Measurements from ENCODE around the gene PTGR2.

Gene PTGR2

GRCh38 chr14:73820631-73821030 is 31.0 kb upstream of the PTGR2 start:
- Histone ChIP-seq H3K4me2 (ENCODE audit: insufficient read depth, low read length, poor library complexity, severe bottlenecking) (no peak overlapping the region), H3K4ac (ENCODE audit: low read length) (no peak overlapping the region), H4K8ac (ENCODE audit: low read depth, low read length) (no peak overlapping the region), H2BK12ac (ENCODE audit: low read length) (no peak overlapping the region), H3K23ac (ENCODE audit: low read depth, low read length, poor library complexity) (no peak overlapping the region), H3K18ac (ENCODE audit: low read length) (no peak overlapping the region), H3K27ac (replicated peaks; ENCODE audit: low read length) (no peak overlapping the region), H3K4me3 (ENCODE audit: low read length in 2 of 2) (no peak overlapping the region), H3K27me3 (ENCODE audit: control insufficient read depth in 3 of 3, insufficient read depth in 3 of 3, low read depth in 1 of 3, low read length in 3 of 3) (no peaks in the 10 kb centered on the region), H2BK120ac (ENCODE audit: low read depth, low read length) (no peak overlapping the region), H3K79me1 (ENCODE audit: low read depth, low read length) (no peaks in the 10 kb centered on the region), H2AK5ac (ENCODE audit: low read depth, low read length) (no peak overlapping the region), H3K9ac (ENCODE audit: low read depth, low read length, poor library complexity) (no peak overlapping the region), H2BK5ac (ENCODE audit: low read length) (no peak overlapping the region), H3K36me3 (replicated peaks in 1 of 2; ENCODE audit: control insufficient read depth in 2 of 2, insufficient read depth in 2 of 2, low read length in 2 of 2) (no peaks in the 10 kb centered on the region), H2BK15ac (ENCODE audit: low read length) (no peak overlapping the region), H3K4me1 (ENCODE audit: control insufficient read depth in 2 of 2, insufficient read depth in 1 of 2, low read depth in 1 of 2, low read length in 2 of 2) (peaks cover 2 to 8% of the 10 kb centered on the region in 2 donors), H4K91ac (ENCODE audit: low read depth, low read length, poor library complexity) (no peak overlapping the region), H2AFZ (ENCODE audit: low read length) (no peak overlapping the region), H3K14ac (ENCODE audit: low read length) (no peak overlapping the region), H3K9me3 (replicated peaks in 1 of 2; ENCODE audit: control insufficient read depth in 2 of 2, insufficient read depth in 1 of 2, low read depth in 1 of 2, low read length in 2 of 2) (no peaks in the 10 kb centered on the region)
- DNase-seq (ENCODE audit: low spot score), result no peak
- no CpG with 5 or more reads among the region's 3 CpGs for WGBS, 2 donors (ENCODE audit: extremely low coverage in 2 of 2, insufficient read length in 2 of 2, insufficient replicate concordance in 1 of 2)

- Histone ChIP-seq H3K23ac (ENCODE audit: low read depth, low read length, poor library complexity) (no peak overlapping the region), H3K4ac (ENCODE audit: low read length) (no peak overlapping the region), H3K9ac (ENCODE audit: low read depth, low read length, poor library complexity) (no peak overlapping the region), H3K27ac (replicated peaks; ENCODE audit: low read length) (no peak overlapping the region), H4K8ac (ENCODE audit: low read depth, low read length) (no peak overlapping the region), H3K79me1 (ENCODE audit: low read depth, low read length) (no peaks in the 10 kb centered on the region), H3K4me1 (ENCODE audit: control insufficient read depth in 2 of 2, insufficient read depth in 1 of 2, low read depth in 1 of 2, low read length in 2 of 2) (peaks cover 2 to 6% of the 10 kb centered on the region in 2 donors), H3K4me3 (ENCODE audit: low read length in 2 of 2) (no peak overlapping the region), H4K91ac (ENCODE audit: low read depth, low read length, poor library complexity) (no peak overlapping the region), H2BK120ac (ENCODE audit: low read depth, low read length) (no peak overlapping the region), H3K9me3 (replicated peaks in 1 of 2; ENCODE audit: control insufficient read depth in 2 of 2, insufficient read depth in 1 of 2, low read depth in 1 of 2, low read length in 2 of 2) (no peaks in the 10 kb centered on the region), H3K4me2 (ENCODE audit: insufficient read depth, low read length, poor library complexity, severe bottlenecking) (no peak overlapping the region), H3K27me3 (ENCODE audit: control insufficient read depth in 3 of 3, insufficient read depth in 3 of 3, low read depth in 1 of 3, low read length in 3 of 3) (no peaks in the 10 kb centered on the region), H3K14ac (ENCODE audit: low read length) (no peak overlapping the region), H2AK5ac (ENCODE audit: low read depth, low read length) (no peak overlapping the region), H3K36me3 (replicated peaks in 1 of 2; ENCODE audit: control insufficient read depth in 2 of 2, insufficient read depth in 2 of 2, low read length in 2 of 2) (no peaks in the 10 kb centered on the region), H2AFZ (ENCODE audit: low read length) (no peak overlapping the region), H2BK15ac (ENCODE audit: low read length) (no peak overlapping the region), H2BK12ac (ENCODE audit: low read length) (no peak overlapping the region), H3K18ac (ENCODE audit: low read length) (no peak overlapping the region), H2BK5ac (ENCODE audit: low read length) (no peak overlapping the region)
- no peak for DNase-seq (ENCODE audit: low spot score)
These were observed 28.2 kb upstream of the PTGR2 start for GRCh38 chr14:73823339-73823885.

GRCh38 chr14:73824127-73824526 is 27.5 kb upstream of the PTGR2 start:
- H3K23ac ChIP-seq (ENCODE audit: low read depth, low read length, poor library complexity), result no peak overlapping the region
- no peak overlapping the region for H4K8ac ChIP-seq (ENCODE audit: low read depth, low read length)
- no peak overlapping the region for H3K27ac ChIP-seq (replicated peaks; ENCODE audit: low read length)
- WGBS, 2 donors (ENCODE audit: extremely low coverage in 2 of 2, insufficient read length in 2 of 2, insufficient replicate concordance in 1 of 2), result no CpG with 5 or more reads among the region's 4 CpGs
- H3K9me3 ChIP-seq (replicated peaks in 1 of 2; ENCODE audit: control insufficient read depth in 2 of 2, insufficient read depth in 1 of 2, low read depth in 1 of 2, low read length in 2 of 2), result no peaks in the 10 kb centered on the region
- no peak overlapping the region for H2BK12ac ChIP-seq (ENCODE audit: low read length)
- H2AFZ ChIP-seq (ENCODE audit: low read length), result no peak overlapping the region
- no peaks in the 10 kb centered on the region for H3K27me3 ChIP-seq (ENCODE audit: control insufficient read depth in 3 of 3, insufficient read depth in 3 of 3, low read depth in 1 of 3, low read length in 3 of 3)
- no peaks in the 10 kb centered on the region for H3K79me1 ChIP-seq (ENCODE audit: low read depth, low read length)
- H3K18ac ChIP-seq (ENCODE audit: low read length), result no peak overlapping the region
- H2BK120ac ChIP-seq (ENCODE audit: low read depth, low read length), result no peak overlapping the region
- H3K36me3 ChIP-seq (replicated peaks in 1 of 2; ENCODE audit: control insufficient read depth in 2 of 2, insufficient read depth in 2 of 2, low read length in 2 of 2), result no peaks in the 10 kb centered on the region
- no peak overlapping the region for H3K14ac ChIP-seq (ENCODE audit: low read length)
- H2AK5ac ChIP-seq (ENCODE audit: low read depth, low read length), result no peak overlapping the region
- no peak overlapping the region for H3K4ac ChIP-seq (ENCODE audit: low read length)
- H4K91ac ChIP-seq (ENCODE audit: low read depth, low read length, poor library complexity), result no peak overlapping the region
- no peak overlapping the region for H2BK15ac ChIP-seq (ENCODE audit: low read length)
- H3K4me2 ChIP-seq (ENCODE audit: insufficient read depth, low read length, poor library complexity, severe bottlenecking), result no peak overlapping the region
- DNase-seq (ENCODE audit: low spot score), result no peak
- H3K4me1 ChIP-seq (ENCODE audit: control insufficient read depth in 2 of 2, insufficient read depth in 1 of 2, low read depth in 1 of 2, low read length in 2 of 2), result peaks cover 0 to 6% of the 10 kb centered on the region in 2 donors
- H2BK5ac ChIP-seq (ENCODE audit: low read length), result no peak overlapping the region
- H3K4me3 ChIP-seq (ENCODE audit: low read length in 2 of 2), result no peak overlapping the region
- no peak overlapping the region for H3K9ac ChIP-seq (ENCODE audit: low read depth, low read length, poor library complexity)

- H3K4me1 ChIP-seq (ENCODE audit: control insufficient read depth in 2 of 2, insufficient read depth in 1 of 2, low read depth in 1 of 2, low read length in 2 of 2), result peaks cover 0 to 6% of the 10 kb centered on the region in 2 donors
- H2BK15ac ChIP-seq (ENCODE audit: low read length), result no peak overlapping the region
- H3K9ac ChIP-seq (ENCODE audit: low read depth, low read length, poor library complexity), result no peak overlapping the region
- no peak overlapping the region for H2AK5ac ChIP-seq (ENCODE audit: low read depth, low read length)
- H3K14ac ChIP-seq (ENCODE audit: low read length), result no peak overlapping the region
- H3K4me2 ChIP-seq (ENCODE audit: insufficient read depth, low read length, poor library complexity, severe bottlenecking), result no peak overlapping the region
- H2BK120ac ChIP-seq (ENCODE audit: low read depth, low read length), result no peak overlapping the region
- no peak overlapping the region for H3K27ac ChIP-seq (replicated peaks; ENCODE audit: low read length)
- H3K79me1 ChIP-seq (ENCODE audit: low read depth, low read length), result no peaks in the 10 kb centered on the region
- no CpG with 5 or more reads among the region's 8 CpGs for WGBS, 2 donors (ENCODE audit: extremely low coverage in 2 of 2, insufficient read length in 2 of 2, insufficient replicate concordance in 1 of 2)
- no peak for DNase-seq (ENCODE audit: low spot score)
- H3K36me3 ChIP-seq (replicated peaks in 1 of 2; ENCODE audit: control insufficient read depth in 2 of 2, insufficient read depth in 2 of 2, low read length in 2 of 2), result no peaks in the 10 kb centered on the region
- no peak overlapping the region for H2BK5ac ChIP-seq (ENCODE audit: low read length)
- no peaks in the 10 kb centered on the region for H3K9me3 ChIP-seq (replicated peaks in 1 of 2; ENCODE audit: control insufficient read depth in 2 of 2, insufficient read depth in 1 of 2, low read depth in 1 of 2, low read length in 2 of 2)
- no peaks in the 10 kb centered on the region for H3K27me3 ChIP-seq (ENCODE audit: control insufficient read depth in 3 of 3, insufficient read depth in 3 of 3, low read depth in 1 of 3, low read length in 3 of 3)
- no peak overlapping the region for H3K23ac ChIP-seq (ENCODE audit: low read depth, low read length, poor library complexity)
- no peak overlapping the region for H3K4me3 ChIP-seq (ENCODE audit: low read length in 2 of 2)
- no peak overlapping the region for H2BK12ac ChIP-seq (ENCODE audit: low read length)
- H2AFZ ChIP-seq (ENCODE audit: low read length), result no peak overlapping the region
- no peak overlapping the region for H3K4ac ChIP-seq (ENCODE audit: low read length)
- H4K8ac ChIP-seq (ENCODE audit: low read depth, low read length), result no peak overlapping the region
- no peak overlapping the region for H3K18ac ChIP-seq (ENCODE audit: low read length)
- H4K91ac ChIP-seq (ENCODE audit: low read depth, low read length, poor library complexity), result no peak overlapping the region
These were observed 27.1 kb upstream of the PTGR2 start for GRCh38 chr14:73824536-73824935.

All from neuronal stem cell (in vitro differentiated cells).